HCT116 (cell line): Measurements from ENCODE around the gene POLA2. TPM values are rescaled to one million over a fixed set of nuclear protein-coding genes. Genes with fewer than 3 reads are reported as not detected.

Source experiments
- ATAC-seq: fragments of 200-7000 bp; cut with Tn5 transposase; 2 replicates; pipeline ENCODE4 v1.9.1; 2020; ENCODE audit warnings: mild to moderate bottlenecking, moderate library complexity
- BruUV-seq: library from RNA; stranded (reverse); fragments of 400-500 nt; replicated peaks from 2 replicates; lab custom pipeline; 2021; lab: Mats Ljungman, UMichigan
- CTCF ChIA-PET: fragments of 300-600 bp; sonication (Branson Sonifier 250); formaldehyde crosslinking; loops from one replicate; lab custom pipeline; 2021; ENCODE audit warnings: antibody characterized with exemption; lab: Charles Lee
- POLR2A ChIA-PET: fragments of 300-600, 350-600 bp; sonication (Branson Sonifier 250); formaldehyde crosslinking; loops from one replicate; lab custom pipeline; 2021; ENCODE audit warnings: antibody characterized with exemption; lab: Charles Lee
- RAD21 ChIA-PET, 2 experiments: fragments of 300-600 bp; sonication (Branson Sonifier 250); formaldehyde crosslinking; loops; one replicate each; lab custom pipeline; 2023; ENCODE audit warnings: low total read pairs in 2 of 2; ENCODE audit not compliant: uncharacterized antibody in 2 of 2, unreplicated experiment in 2 of 2, low non-redundant PET in 1 of 2; lab: Charles Lee
- DNase-seq: peaks from one replicate; pipeline ENCODE4 v3.0.0-alpha.2; 2010; ENCODE audit warnings: low read depth, low spot score
- H2AFZ ChIP-seq: fragments of 200-600 bp; shearing (Covaris generic), sonication (generic); 2 replicates; pipeline ENCODE4 v1.6.1; 2017; ENCODE audit warnings: low read depth, mixed run types, mixed read lengths, antibody characterized with exemption, low read length; ENCODE audit not compliant: poor library complexity, severe bottlenecking
- H3K27ac ChIP-seq: 2 replicates; pipeline ENCODE4 v1.5.1; 2012; ENCODE audit warnings: low read depth, low read length
- H3K27me3 ChIP-seq: fragments of 200-600 bp; sonication (generic); 2 replicates; pipeline ENCODE4 v1.6.1; 2016; ENCODE audit warnings: mixed run types, low read length, mixed read lengths; ENCODE audit not compliant: insufficient read depth
- H3K36me3 ChIP-seq, 2 experiments: fragments of 200-500 bp in 1 of 2; fragments of 200-600 bp in 1 of 2; sonication (Bioruptor generic) in 1 of 2; sonication (generic) in 1 of 2; 2 replicates each; pipeline versions ENCODE4 v1.5.1 to v1.6.1; 2014 to 2016; ENCODE audit warnings: low read length in 2 of 2, inconsistent platforms in 1 of 2, mixed read lengths in 1 of 2, mixed run types in 1 of 2; ENCODE audit not compliant: insufficient read depth in 2 of 2, control insufficient read depth in 1 of 2
- H3K4me1 ChIP-seq, 2 experiments: fragments of 200-600 bp in 1 of 2; sonication (generic) in 1 of 2; 2 replicates each; pipeline versions ENCODE4 v1.5.1 to v1.6.1; 2012 to 2017; ENCODE audit warnings: low read length in 2 of 2, inconsistent platforms in 1 of 2, mild to moderate bottlenecking in 1 of 2, mixed read lengths in 1 of 2, mixed run types in 1 of 2, moderate library complexity in 1 of 2; ENCODE audit not compliant: insufficient read depth in 2 of 2, control insufficient read depth in 1 of 2
- H3K4me2 ChIP-seq: fragments of 200-600 bp; sonication (generic); 2 replicates; pipeline ENCODE4 v1.6.1; 2017; ENCODE audit warnings: mixed run types, low read length, mixed read lengths
- H3K4me3 ChIP-seq, 2 experiments: fragments of 200-600 bp in 1 of 2; sonication (generic) in 1 of 2; replicated peaks in 1 of 2; 2 replicates each; pipeline ENCODE4 v1.5.1; 2011 to 2016; ENCODE audit warnings: low read length in 2 of 2, control low read depth in 1 of 2, low read depth in 1 of 2, mild to moderate bottlenecking in 1 of 2, mixed read lengths in 1 of 2, mixed run types in 1 of 2
- H3K79me2 ChIP-seq: fragments of 200-600 bp; sonication (generic); 2 replicates; pipeline ENCODE4 v1.6.1; 2017; ENCODE audit warnings: mild to moderate bottlenecking, mixed run types, low read length, moderate library complexity, mixed read lengths; ENCODE audit not compliant: insufficient read depth
- H3K9ac ChIP-seq: fragments of 200-600 bp; sonication (generic); 2 replicates; pipeline ENCODE4 v1.6.1; 2016; ENCODE audit warnings: low read length, mixed read lengths
- H3K9me2 ChIP-seq: fragments of 200-600 bp; sonication (generic), shearing (Covaris generic); 2 replicates; pipeline ENCODE4 v1.6.1; 2017; ENCODE audit warnings: mixed run types, mild to moderate bottlenecking, moderate library complexity; ENCODE audit not compliant: insufficient read depth
- H3K9me3 ChIP-seq, 2 experiments: fragments of 200-500 bp in 1 of 2; fragments of 200-600 bp in 1 of 2; sonication (Bioruptor generic) in 1 of 2; sonication (generic) in 1 of 2; 2 replicates each; pipeline ENCODE4 v1.6.1; 2014 to 2017; ENCODE audit warnings: low read length in 2 of 2, mixed read lengths in 2 of 2, inconsistent platforms in 1 of 2, low read depth in 1 of 2, mild to moderate bottlenecking in 1 of 2, mixed run types in 1 of 2, moderate library complexity in 1 of 2; ENCODE audit not compliant: control insufficient read depth in 1 of 2, insufficient read depth in 1 of 2
- H4K20me1 ChIP-seq: fragments of 200-600 bp; sonication (generic), shearing (Covaris generic); 2 replicates; pipeline ENCODE4 v1.6.1; 2017; ENCODE audit warnings: mixed run types, mild to moderate bottlenecking, moderate library complexity; ENCODE audit not compliant: insufficient read depth
- CBX3 ChIP-seq: IDR thresholded peaks from 2 replicates; pipeline ENCODE4 v1.6.1; 2012; ENCODE audit warnings: low read depth
- CEBPB ChIP-seq: IDR thresholded peaks from 2 replicates; pipeline ENCODE4 v1.6.1; 2012; ENCODE audit warnings: low read depth
- CTCF ChIP-seq, 3 experiments: fragments of 200-600 bp in 1 of 3; sonication (generic) in 1 of 3; IDR thresholded peaks in 2 of 3; conservative IDR thresholded peaks in 1 of 3; 2 replicates each; pipeline ENCODE4 v1.5.1; 2012 to 2017; ENCODE audit warnings: low read depth in 2 of 3, low read length in 2 of 3, antibody characterized with exemption in 1 of 3, borderline replicate concordance in 1 of 3, control low read depth in 1 of 3, mild to moderate bottlenecking in 1 of 3, mixed read lengths in 1 of 3, mixed run types in 1 of 3, moderate library complexity in 1 of 3; ENCODE audit not compliant: insufficient read depth in 1 of 3
- EZH2 ChIP-seq: fragments of 200-600 bp; sonication (generic); IDR thresholded peaks from 2 replicates; pipeline ENCODE4 v1.6.1; 2017; ENCODE audit warnings: antibody characterized with exemption, mixed run types
- FOSL1 ChIP-seq: IDR thresholded peaks from 2 replicates; pipeline ENCODE4 v1.6.1; 2012; ENCODE audit warnings: low read depth
- JUND ChIP-seq: IDR thresholded peaks from 2 replicates; pipeline ENCODE4 v1.6.1; 2012
- POLR2AphosphoS5 ChIP-seq: IDR thresholded peaks from 2 replicates; pipeline ENCODE4 v1.6.1; 2011; ENCODE audit warnings: mild to moderate bottlenecking, low read depth, low read length, moderate library complexity
- RAD21 ChIP-seq: IDR thresholded peaks from 2 replicates; pipeline ENCODE4 v1.6.1; 2012; ENCODE audit warnings: low read depth, mild to moderate bottlenecking
- SP1 ChIP-seq: IDR thresholded peaks from 2 replicates; pipeline ENCODE4 v1.6.1; 2012; ENCODE audit warnings: low read depth
- SRF ChIP-seq: IDR thresholded peaks from 2 replicates; pipeline ENCODE4 v1.6.1; 2012; ENCODE audit warnings: low read depth
- TCF7L2 ChIP-seq: IDR thresholded peaks from 2 replicates; pipeline ENCODE4 v1.7.0; 2011; ENCODE audit warnings: borderline replicate concordance, inconsistent platforms; ENCODE audit not compliant: insufficient read depth, insufficient read length; ENCODE audit errors: extremely low read depth
- ZFX ChIP-seq: fragments of 450-650 bp; IDR thresholded peaks from 2 replicates; pipeline ENCODE4 v1.6.1; 2017
- intact Hi-C: fragments of 100-400 bp; cut with micrococcal nuclease; formaldehyde crosslinking; loops from 2 replicates; pipeline ENCODE4 v1.10.0; 2022
- total RNA-seq: library from RNA; stranded (reverse); gene quantifications from one replicate; pipeline ENCODE4 v1.2.1, GENCODE V29; 2021; ENCODE audit not compliant: unreplicated experiment
- TF ChIP-seq, protein P1 (sequence below): IDR thresholded peaks from 2 replicates; pipeline ENCODE4 v1.6.1; 2011; ENCODE audit warnings: mild to moderate bottlenecking, low read length, moderate library complexity; ENCODE audit not compliant: insufficient replicate concordance; ENCODE audit errors: extremely low read depth

POLA2 gene
- total RNA-seq, 1 experiment from 2014 or later = 20.0 TPM

DNA sequence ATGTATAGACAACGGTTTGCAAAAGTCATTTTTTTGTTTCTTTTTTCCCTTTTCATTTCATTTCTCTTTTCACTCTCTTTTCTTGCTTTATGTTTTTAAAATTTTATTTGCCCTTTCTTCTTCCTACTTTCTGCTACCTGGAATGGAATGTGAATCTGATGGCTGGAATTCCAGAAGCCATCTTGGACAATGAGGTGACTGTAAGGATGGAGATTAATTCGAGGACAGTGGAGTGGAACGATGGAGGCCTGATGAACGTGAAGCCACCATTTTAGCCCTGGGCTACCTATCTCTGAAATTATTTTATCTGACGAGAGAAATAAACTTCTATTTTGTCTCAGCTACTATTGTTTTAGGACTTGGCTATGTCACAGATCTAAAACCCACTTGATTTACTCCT lies 2.8 kb upstream of the POLA2 start:
- POLR2A ChIA-PET = no interaction called here

GRCh38 chr11:65260302-65260701 lies 1.5 kb upstream of the POLA2 start:
- H3K9ac ChIP-seq = no peak overlapping the region
- H3K9me3 ChIP-seq = no peaks in the 10 kb centered on the region
- CTCF ChIA-PET = no interaction called here
- DNase-seq (no peak), ATAC-seq (no peak)
- intact Hi-C loops = no loop called here
- no peaks in the 10 kb centered on the region for H4K20me1 ChIP-seq
- peaks cover 7 to 18% of the 10 kb centered on the region in 2 experiments; a peak in 3 of 4 replicates for H3K4me1 ChIP-seq
- no peak overlapping the region for H3K4me3 ChIP-seq
- H3K27ac ChIP-seq = no peak overlapping the region
- H3K79me2 ChIP-seq = peaks cover 29% of the 10 kb centered on the region
- H3K27me3 ChIP-seq = no peaks in the 10 kb centered on the region
- no peaks in the 10 kb centered on the region for H3K9me2 ChIP-seq
- no peak overlapping the region for H2AFZ ChIP-seq
- no TSS peak for BruUV-seq
- no peak overlapping the region for H3K4me2 ChIP-seq
- RAD21 ChIA-PET = no interaction called here
- no peaks in the 10 kb centered on the region for H3K36me3 ChIP-seq
- POLR2A ChIA-PET = no interaction called here
- TF ChIP-seq JUND (no peak), CBX3 (no peak), RAD21 (no peak), SP1 (no peak), FOSL1 (no peak), EZH2 (no peak), POLR2AphosphoS5 (no peak), TCF7L2 (no peak)
- TF ChIP-seq, protein P1, sequence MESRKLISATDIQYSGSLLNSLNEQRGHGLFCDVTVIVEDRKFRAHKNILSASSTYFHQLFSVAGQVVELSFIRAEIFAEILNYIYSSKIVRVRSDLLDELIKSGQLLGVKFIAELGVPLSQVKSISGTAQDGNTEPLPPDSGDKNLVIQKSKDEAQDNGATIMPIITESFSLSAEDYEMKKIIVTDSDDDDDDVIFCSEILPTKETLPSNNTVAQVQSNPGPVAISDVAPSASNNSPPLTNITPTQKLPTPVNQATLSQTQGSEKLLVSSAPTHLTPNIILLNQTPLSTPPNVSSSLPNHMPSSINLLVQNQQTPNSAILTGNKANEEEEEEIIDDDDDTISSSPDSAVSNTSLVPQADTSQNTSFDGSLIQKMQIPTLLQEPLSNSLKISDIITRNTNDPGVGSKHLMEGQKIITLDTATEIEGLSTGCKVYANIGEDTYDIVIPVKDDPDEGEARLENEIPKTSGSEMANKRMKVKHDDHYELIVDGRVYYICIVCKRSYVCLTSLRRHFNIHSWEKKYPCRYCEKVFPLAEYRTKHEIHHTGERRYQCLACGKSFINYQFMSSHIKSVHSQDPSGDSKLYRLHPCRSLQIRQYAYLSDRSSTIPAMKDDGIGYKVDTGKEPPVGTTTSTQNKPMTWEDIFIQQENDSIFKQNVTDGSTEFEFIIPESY = no peak

More for the DNA sequence above, 2.8 kb upstream of the POLA2 start:
- Histone ChIP-seq H3K4me2 (no peak overlapping the region), H3K27ac (no peak overlapping the region), H3K4me3 (no peak overlapping the region), H3K9ac (no peak overlapping the region), H4K20me1 (no peaks in the 10 kb centered on the region), H3K9me3 (no peaks in the 10 kb centered on the region), H3K9me2 (no peaks in the 10 kb centered on the region), H3K36me3 (no peaks in the 10 kb centered on the region), H3K27me3 (no peaks in the 10 kb centered on the region), H2AFZ (no peak overlapping the region), H3K4me1 (peaks cover 7 to 18% of the 10 kb centered on the region in 2 experiments; a peak in 3 of 4 replicates), H3K79me2 (peaks cover 21% of the 10 kb centered on the region)
- ATAC-seq = no peak
- CTCF ChIA-PET = no interaction called here
- DNase-seq = no peak
- BruUV-seq = no TSS peak
- RAD21 ChIA-PET = no interaction called here
- TF ChIP-seq RAD21 (no peak), SRF (no peak), ZFX (no peak), CTCF (IDR thresholded peaks at IDR 0.05 in 2 of 3, conservative IDR thresholded peaks at IDR 0.05 in 1 of 3; ENCODE audit: borderline replicate concordance in 1 of 3, insufficient read depth in 1 of 3, low read depth in 2 of 3, low read length in 2 of 3) (no peak), JUND (no peak), EZH2 (no peak), CEBPB (no peak)
- intact Hi-C loops = loop anchor here (10.0 kb wide), 2 partner anchors 244 to 414 kb away; partner anchors contain the start of genes ARL2 and CDC42BPG
